GM12891 (cell line): ENCODE data around the gene VWA1.
"Not testable (repeated sequence)": the region's sequence is repeated elsewhere in the genome, so short reads cannot be mapped to it uniquely, and the experiment has no call there.

Source experiments
- PAX5 ChIP-seq: IDR thresholded peaks from 2 replicates; pipeline ENCODE4 v1.6.1; 2011; ENCODE audit warnings: low read length, moderate library complexity, mild to moderate bottlenecking; ENCODE audit not compliant: insufficient read depth, severe bottlenecking
- POLR2A ChIP-seq: IDR thresholded peaks from 2 replicates; pipeline ENCODE4 v1.6.1; 2011; ENCODE audit warnings: low read depth, low read length, control low read depth
- POLR2AphosphoS5 ChIP-seq: IDR thresholded peaks from 2 replicates; pipeline ENCODE4 v1.6.1; 2011; ENCODE audit warnings: low read depth, low read length, control low read depth
- SPI1 ChIP-seq: IDR thresholded peaks from 2 replicates; pipeline ENCODE4 v1.6.1; 2011; ENCODE audit warnings: low read depth, low read length, control low read depth
- TAF1 ChIP-seq: IDR thresholded peaks from 2 replicates; pipeline ENCODE4 v1.6.1; 2011; ENCODE audit warnings: low read depth, low read length, control low read depth

DNA sequence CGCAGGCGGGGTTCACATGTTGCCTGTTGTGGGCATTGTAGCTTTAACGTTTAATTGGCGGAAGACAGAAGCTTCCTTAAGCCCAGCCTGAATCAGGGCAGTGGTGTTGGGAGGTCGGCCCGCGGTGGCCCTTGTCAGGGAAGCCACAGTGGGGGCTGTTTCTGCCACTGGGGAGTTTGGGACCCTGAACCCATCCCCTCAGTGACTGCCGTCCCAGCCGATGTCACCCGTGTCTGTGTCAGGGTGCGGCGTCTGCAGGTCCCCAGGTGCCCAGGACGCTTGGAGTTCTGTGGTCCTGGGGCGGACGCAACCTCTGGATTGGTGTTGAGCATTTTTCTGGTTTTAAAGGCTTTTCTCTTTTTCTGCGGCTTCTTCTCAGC is 45.0 kb downstream of the VWA1 start:
- TF ChIP-seq POLR2A, POLR2AphosphoS5, PAX5, TAF1, SPI1: not testable (repeated sequence)
